NCI-H2196 (cell line): ENCODE measurements around the gene CHN1.

Experiments used
- DNase-seq: peaks from one replicate; lab custom pipeline; 2025; ENCODE audit not compliant: unreplicated experiment; lab: John Stamatoyannopoulos, UW

Gene CHN1

GRCh38 chr2:174877751-174878150, 127.4 kb downstream of the CHN1 start:
- no peak for DNase-seq

DNA sequence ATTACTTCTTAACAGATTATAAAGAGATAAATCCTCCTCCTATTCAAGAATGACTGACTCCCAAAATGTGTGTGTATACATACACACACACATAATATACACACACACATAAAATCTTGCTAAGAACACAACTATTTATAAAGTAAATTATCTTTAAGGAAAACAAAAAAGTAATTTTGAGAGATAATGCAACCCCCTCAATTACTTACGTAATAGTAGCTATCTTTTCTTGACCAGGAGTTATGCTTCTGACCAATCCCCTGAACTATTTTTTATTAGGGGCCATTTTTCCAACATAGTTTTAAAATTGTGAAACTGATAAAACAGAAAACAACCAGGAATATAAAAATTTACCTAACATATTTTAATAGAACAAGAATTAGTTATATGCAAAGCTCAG, 127.9 kb downstream of the CHN1 start:
- no peak for DNase-seq

- no peak for DNase-seq
These were observed 131.1 kb downstream of the CHN1 start for GRCh38 chr2:174874085-174874484.

GRCh38 chr2:174873471-174873870, 131.7 kb downstream of the CHN1 start:
- DNase-seq = no peak

DNA sequence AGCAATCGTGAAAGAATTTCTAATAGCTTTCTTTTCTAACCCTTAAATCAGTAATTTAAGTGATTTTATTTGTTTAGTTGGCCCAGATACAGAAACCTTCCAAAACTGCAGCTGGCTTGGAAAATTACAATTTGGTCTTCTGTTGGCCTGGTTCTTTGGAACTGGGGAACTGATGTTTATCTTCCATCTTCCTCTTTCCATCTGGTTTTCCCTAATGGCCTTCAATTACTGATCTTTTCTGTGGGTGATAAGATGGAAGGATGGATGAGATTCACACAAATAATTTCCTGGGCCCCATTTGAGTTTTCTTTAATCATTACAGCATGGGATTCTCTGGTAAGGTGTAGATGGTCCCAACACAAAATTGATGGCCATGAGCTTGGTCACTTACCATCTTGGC, 134.4 kb downstream of the CHN1 start:
- DNase-seq = no peak

GRCh38 chr2:174868878-174869277, 136.3 kb downstream of the CHN1 start:
- no peak for DNase-seq

- no peak for DNase-seq
These were observed 138.8 kb downstream of the CHN1 start for GRCh38 chr2:174866421-174866820.

- DNase-seq = no peak
These were observed 142.0 kb downstream of the CHN1 start for GRCh38 chr2:174863183-174863582.

GRCh38 chr2:174859563-174860169, 145.5 kb downstream of the CHN1 start:
- no peak for DNase-seq

DNA sequence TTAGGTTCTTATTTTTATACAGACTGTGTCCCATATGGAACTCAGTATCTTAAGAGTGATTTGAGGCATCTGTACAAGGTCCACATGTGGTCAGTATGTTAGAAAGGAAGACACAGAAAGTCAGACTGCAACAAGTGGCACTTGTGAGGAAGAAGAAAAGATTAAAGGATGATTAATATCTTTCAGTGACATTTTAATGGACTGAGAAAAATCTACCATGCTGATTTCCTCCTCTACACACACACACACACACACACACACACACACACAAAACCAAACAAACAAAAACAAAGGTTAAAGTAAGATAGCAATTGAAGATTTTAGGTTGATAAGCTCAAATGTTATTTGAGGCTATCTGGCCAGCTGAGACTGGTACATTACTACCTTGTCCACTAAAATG, 146.4 kb downstream of the CHN1 start:
- no peak for DNase-seq

DNA sequence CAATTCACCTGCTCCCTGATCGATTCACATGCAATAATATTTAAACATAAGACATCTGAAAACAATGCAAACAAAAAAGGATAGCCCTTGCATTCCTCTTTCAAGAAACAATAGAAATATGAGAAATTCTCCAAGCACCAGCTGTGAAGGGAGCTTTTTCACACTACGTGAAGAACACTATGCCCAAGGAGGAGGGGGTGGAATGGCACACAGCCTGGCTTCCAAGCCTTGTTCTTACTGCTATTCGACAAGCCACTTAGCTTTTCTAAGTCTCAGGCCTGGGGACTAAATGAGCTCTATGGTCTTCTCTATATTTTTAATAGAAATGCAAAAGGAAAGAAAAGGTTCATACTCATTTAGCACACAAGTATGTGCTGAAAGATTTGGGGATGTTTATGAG, 148.7 kb downstream of the CHN1 start:
- no peak for DNase-seq

DNA sequence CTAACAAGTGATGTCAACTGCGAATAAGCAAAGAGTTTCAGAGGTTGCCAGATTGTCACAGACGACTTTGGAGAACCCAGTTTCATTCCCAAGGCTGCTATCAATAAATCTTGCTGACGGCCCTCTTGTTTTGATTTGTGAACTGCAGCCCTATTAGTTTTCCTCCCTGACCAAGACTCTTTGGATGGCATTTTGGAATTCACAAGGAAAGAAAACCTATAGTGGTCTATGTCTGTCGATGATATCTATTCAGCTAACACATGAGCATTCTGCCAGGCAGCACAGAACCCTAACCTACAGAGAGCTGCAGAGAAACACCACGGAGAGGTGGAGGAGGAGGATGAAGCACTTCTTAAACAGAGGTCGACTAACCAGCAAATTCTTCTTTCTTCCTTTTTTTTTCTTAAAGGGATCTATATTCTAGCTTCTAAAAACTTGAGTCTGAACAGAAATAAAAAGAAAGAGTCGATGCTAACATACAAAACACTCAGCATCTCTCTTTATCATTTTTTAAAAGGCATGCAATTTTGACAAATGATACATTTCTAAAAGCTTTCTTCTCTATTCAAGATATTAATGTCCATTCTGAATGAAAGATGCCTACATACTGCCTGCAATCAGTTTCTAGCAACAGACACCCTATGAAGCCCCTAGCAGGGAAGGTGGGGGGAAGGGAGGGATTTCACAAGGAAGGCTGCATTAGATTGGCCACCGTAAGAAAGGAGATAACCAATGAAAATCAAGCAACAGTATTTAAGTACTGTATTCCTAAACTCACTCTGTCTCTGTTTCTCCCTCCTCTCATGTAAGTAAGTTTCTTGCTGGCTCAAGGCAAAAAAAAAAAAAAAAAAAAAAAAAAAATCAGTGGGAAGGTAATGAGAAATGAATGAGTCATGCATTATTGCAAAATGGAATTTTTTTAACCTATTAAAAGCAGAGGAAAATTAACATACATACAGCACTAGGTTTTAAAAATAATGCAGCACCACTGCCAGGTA, 157.9 kb downstream of the CHN1 start:
- no peak for DNase-seq

- no peak for DNase-seq
These were observed 159.0 kb downstream of the CHN1 start for GRCh38 chr2:174846218-174846617.

GRCh38 chr2:174844295-174844708, 160.9 kb downstream of the CHN1 start:
- DNase-seq = no peak

DNA sequence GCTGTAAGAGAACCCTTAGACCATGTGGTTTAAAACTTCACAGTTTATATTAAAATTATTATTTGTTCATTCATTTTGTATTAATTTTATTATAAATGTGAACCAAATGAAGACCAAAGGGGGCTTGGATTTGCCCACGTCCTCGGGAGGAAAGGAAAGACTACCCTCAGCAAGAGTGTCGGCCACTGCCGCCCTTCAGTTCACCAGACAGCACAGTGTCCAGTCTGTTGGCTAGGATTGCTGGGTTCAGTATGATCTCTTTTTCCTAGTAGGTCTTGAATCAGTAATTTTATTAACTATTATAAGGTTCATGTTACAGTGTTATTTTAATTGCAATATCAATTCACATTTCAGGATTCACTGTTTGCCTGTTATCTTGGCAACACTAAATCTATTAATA, 162.7 kb downstream of the CHN1 start:
- no peak for DNase-seq

- no peak for DNase-seq
These were observed 163.2 kb downstream of the CHN1 start for GRCh38 chr2:174841936-174842335.

GRCh38 chr2:174841350-174841749, 163.8 kb downstream of the CHN1 start:
- DNase-seq = no peak

GRCh38 chr2:174840436-174840835, 164.7 kb downstream of the CHN1 start:
- no peak for DNase-seq

- no peak for DNase-seq
These were observed 165.5 kb downstream of the CHN1 start for GRCh38 chr2:174839662-174840061.

- DNase-seq = no peak
These were observed 168.2 kb downstream of the CHN1 start for GRCh38 chr2:174836995-174837390.

GRCh38 chr2:174836377-174836994, 168.7 kb downstream of the CHN1 start:
- DNase-seq = no peak

GRCh38 chr2:174835797-174836255, 169.4 kb downstream of the CHN1 start:
- no peak for DNase-seq
